ENCODE data around the gene ECI1. TPM values are rescaled to one million over a fixed set of nuclear protein-coding genes. Genes with fewer than 3 reads are reported as not detected.

The ECI1 gene
- total RNA-seq, 1 experiment from 2014 or later: 95.4 TPM

- no peak overlapping the region for H4K5ac ChIP-seq (ENCODE audit: insufficient read length, low read depth, low read length)
- H3K9ac ChIP-seq (ENCODE audit: extremely low read depth, insufficient read length, low read length): no peak overlapping the region
- no peak overlapping the region for H3K23ac ChIP-seq (ENCODE audit: insufficient read length, low read depth, low read length)
- no peak overlapping the region for H2AK5ac ChIP-seq (ENCODE audit: insufficient read length, low read length)
- Mint-ChIP-seq H3K36me3 (ENCODE audit: insufficient read depth in 1 of 3, low read depth in 3 of 3) (peaks cover 69 to 99% (median 90%) of the 10 kb centered on the region in 3 experiments), H3K9me3 (no peaks in the 10 kb centered on the region), H3K4me3 (no peak overlapping the region), H3K27me3 (ENCODE audit: low read depth) (no peaks in the 10 kb centered on the region), H3K4me1 (peaks cover 8% of the 10 kb centered on the region in 2 experiments), H3K27ac (no peak overlapping the region)
- no peak overlapping the region for H4K8ac ChIP-seq (replicated peaks; ENCODE audit: insufficient read length, low read depth, low read length)
- no peak overlapping the region for H4K91ac ChIP-seq (ENCODE audit: insufficient read length, low read depth, low read length)
- H3K4me1 ChIP-seq (ENCODE audit: insufficient read depth, low read length): no peaks in the 10 kb centered on the region
- no peak overlapping the region for H2BK12ac ChIP-seq (ENCODE audit: insufficient read length, low read depth, low read length)
- no peak overlapping the region for H3K4me2 ChIP-seq (ENCODE audit: insufficient read depth, insufficient read length, low read length)
- H2BK120ac ChIP-seq (ENCODE audit: low read depth, low read length, poor library complexity, severe bottlenecking): no peak overlapping the region
- no peak overlapping the region for H3K56ac ChIP-seq (ENCODE audit: insufficient read length, low read depth, low read length)
- no peak overlapping the region for H3T11ph ChIP-seq (ENCODE audit: low read length)
- no peak overlapping the region for H2BK5ac ChIP-seq (ENCODE audit: insufficient read length, low read length)
- no peak for DNase-seq
- H2AFZ ChIP-seq (ENCODE audit: low read length): no peak overlapping the region
- H3K14ac ChIP-seq (ENCODE audit: insufficient read depth, low read length): no peak overlapping the region
- no peak overlapping the region for H2BK15ac ChIP-seq (ENCODE audit: low read depth, low read length)
- no peak overlapping the region for H2BK20ac ChIP-seq (ENCODE audit: low read depth, low read length, poor library complexity, severe bottlenecking)
- TF ChIP-seq, protein P1, sequence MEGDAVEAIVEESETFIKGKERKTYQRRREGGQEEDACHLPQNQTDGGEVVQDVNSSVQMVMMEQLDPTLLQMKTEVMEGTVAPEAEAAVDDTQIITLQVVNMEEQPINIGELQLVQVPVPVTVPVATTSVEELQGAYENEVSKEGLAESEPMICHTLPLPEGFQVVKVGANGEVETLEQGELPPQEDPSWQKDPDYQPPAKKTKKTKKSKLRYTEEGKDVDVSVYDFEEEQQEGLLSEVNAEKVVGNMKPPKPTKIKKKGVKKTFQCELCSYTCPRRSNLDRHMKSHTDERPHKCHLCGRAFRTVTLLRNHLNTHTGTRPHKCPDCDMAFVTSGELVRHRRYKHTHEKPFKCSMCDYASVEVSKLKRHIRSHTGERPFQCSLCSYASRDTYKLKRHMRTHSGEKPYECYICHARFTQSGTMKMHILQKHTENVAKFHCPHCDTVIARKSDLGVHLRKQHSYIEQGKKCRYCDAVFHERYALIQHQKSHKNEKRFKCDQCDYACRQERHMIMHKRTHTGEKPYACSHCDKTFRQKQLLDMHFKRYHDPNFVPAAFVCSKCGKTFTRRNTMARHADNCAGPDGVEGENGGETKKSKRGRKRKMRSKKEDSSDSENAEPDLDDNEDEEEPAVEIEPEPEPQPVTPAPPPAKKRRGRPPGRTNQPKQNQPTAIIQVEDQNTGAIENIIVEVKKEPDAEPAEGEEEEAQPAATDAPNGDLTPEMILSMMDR (conservative IDR thresholded peaks at IDR 0.05): no peak
- H3K79me1 ChIP-seq (ENCODE audit: insufficient read depth, low read depth, low read length, poor library complexity, severe bottlenecking): peaks cover 6% of the 10 kb centered on the region
- no peak overlapping the region for H3K4ac ChIP-seq (ENCODE audit: low read depth, low read length)
- no peak overlapping the region for H3K27ac ChIP-seq (ENCODE audit: insufficient read length, low read depth, low read length)
- WGBS (ENCODE audit: extremely low coverage, insufficient read length, low lambda C conversion rate): no CpG with 5 or more reads among the region's 6 CpGs
- H3K9me3 ChIP-seq (ENCODE audit: control insufficient read depth, low read depth, low read length): no peaks in the 10 kb centered on the region
- H3K79me2 ChIP-seq (ENCODE audit: insufficient read depth, low read length): no peaks in the 10 kb centered on the region
- no peak overlapping the region for H3K18ac ChIP-seq (ENCODE audit: insufficient read length, low read depth, low read length)
- H3K27me3 ChIP-seq (ENCODE audit: insufficient read depth, low read length): no peaks in the 10 kb centered on the region
- H3K23me2 ChIP-seq (ENCODE audit: insufficient read length, low read depth, low read length, poor library complexity, severe bottlenecking): no peaks in the 10 kb centered on the region
- peaks cover 2% of the 10 kb centered on the region for H4K20me1 ChIP-seq (ENCODE audit: control insufficient read depth, insufficient read depth, insufficient read length)
These were observed 6.3 kb upstream of the ECI1 start for GRCh38 chr16:2257726-2258125.
